HG03558 (cell line): ENCODE measurements around the gene CEP152.

ENCODE experiments used
- ATAC-seq: cut with Tn5 transposase; IDR thresholded peaks from one replicate; pipeline ENCODE4 v1.9.1; 2021; ENCODE audit warnings: moderate number of reproducible peaks; ENCODE audit not compliant: unreplicated experiment; ENCODE audit errors: extremely low read depth

CEP152 gene

GRCh38 chr15:48777645-48778330 lies 33.1 kb downstream of the CEP152 start:
- no peak for ATAC-seq

GRCh38 chr15:48775546-48775945 lies 35.3 kb downstream of the CEP152 start:
- ATAC-seq: no peak

GRCh38 chr15:48774484-48774883 lies 36.4 kb downstream of the CEP152 start:
- no peak for ATAC-seq

GRCh38 chr15:48766196-48766595 lies 44.7 kb downstream of the CEP152 start:
- no peak for ATAC-seq

GRCh38 chr15:48765022-48765421 lies 45.8 kb downstream of the CEP152 start:
- no peak for ATAC-seq

GRCh38 chr15:48761393-48762158 lies 49.3 kb downstream of the CEP152 start:
- no peak for ATAC-seq

GRCh38 chr15:48759921-48760320 lies 50.9 kb downstream of the CEP152 start:
- ATAC-seq: no peak

- ATAC-seq: no peak
Measured at GRCh38 chr15:48757661-48758060, 53.2 kb downstream of the CEP152 start.

- ATAC-seq: no peak
Measured at GRCh38 chr15:48754011-48754410, 56.9 kb downstream of the CEP152 start.

GRCh38 chr15:48751595-48751994 lies 59.3 kb downstream of the CEP152 start:
- no peak for ATAC-seq

- no peak for ATAC-seq
Measured at GRCh38 chr15:48748535-48748934, 62.3 kb downstream of the CEP152 start.

- no peak for ATAC-seq
Measured at GRCh38 chr15:48733615-48734014, 77.3 kb downstream of the CEP152 start.

GRCh38 chr15:48730506-48730905 lies 80.4 kb downstream of the CEP152 start:
- no peak for ATAC-seq

- ATAC-seq: no peak
Measured at GRCh38 chr15:48723969-48724368, 86.9 kb downstream of the CEP152 start.

GRCh38 chr15:48722764-48723661 lies 87.9 kb downstream of the CEP152 start:
- ATAC-seq: no peak

- ATAC-seq: no peak
Measured at GRCh38 chr15:48721061-48721810, 89.6 kb downstream of the CEP152 start.

- no peak for ATAC-seq
Measured at GRCh38 chr15:48720646-48721045, 90.2 kb downstream of the CEP152 start.

GRCh38 chr15:48719668-48720067 lies 91.2 kb downstream of the CEP152 start:
- ATAC-seq: no peak

- no peak for ATAC-seq
Measured at GRCh38 chr15:48718646-48719045, 92.2 kb downstream of the CEP152 start.

GRCh38 chr15:48717458-48717857 lies 93.4 kb downstream of the CEP152 start:
- ATAC-seq: no peak
